SK-N-SH (cell line): ENCODE measurements around the gene MAP3K3. TPM values are rescaled to one million over a fixed set of nuclear protein-coding genes. Genes with fewer than 3 reads are reported as not detected.

Experiments used
- CTCF ChIA-PET: fragments of 300-600, 350-600 bp; formaldehyde crosslinking; extraction: SDS; loops from one replicate; lab custom pipeline; 2021; lab: Yijun Ruan, JAX
- POLR2A ChIA-PET: fragments of 350-600 bp; sonication (Branson Sonifier 250); formaldehyde crosslinking; extraction: SDS; loops from one replicate; lab custom pipeline; 2020; ENCODE audit warnings: antibody characterized with exemption, inconsistent platforms; lab: Yijun Ruan, JAX
- DNase-seq: peaks from one replicate; pipeline ENCODE4 v3.0.0; 2012
- H2AFZ ChIP-seq: fragments of 200-600 bp; sonication (generic); 2 replicates; pipeline ENCODE4 v1.8.1; 2016; ENCODE audit warnings: antibody characterized with exemption, mild to moderate bottlenecking, low read depth
- H3F3A ChIP-seq: fragments of 200-600 bp; sonication (generic); replicated peaks from 2 replicates; pipeline ENCODE3; 2016; ENCODE audit warnings: antibody characterized with exemption, mild to moderate bottlenecking; ENCODE audit not compliant: insufficient read depth
- H3K27ac ChIP-seq, 2 experiments: fragments of 200-500 bp in 1 of 2; fragments of 200-600 bp in 1 of 2; sonication (Bioruptor generic) in 1 of 2; sonication (generic), shearing (Covaris generic) in 1 of 2; 2 replicates each; pipeline versions ENCODE4 v1.5.1 to v1.6.1; 2014 to 2016; ENCODE audit warnings: low read depth in 2 of 2, inconsistent platforms in 1 of 2, low read length in 1 of 2, mild to moderate bottlenecking in 1 of 2, mixed read lengths in 1 of 2
- H3K27me3 ChIP-seq: fragments of 200-600 bp; sonication (generic), shearing (Covaris generic); 2 replicates; pipeline ENCODE4 v1.6.1; 2016; ENCODE audit warnings: mixed run types; ENCODE audit not compliant: insufficient read depth
- H3K36me3 ChIP-seq, 2 experiments: fragments of 200-500 bp in 1 of 2; fragments of 200-600 bp in 1 of 2; sonication (Bioruptor generic) in 1 of 2; sonication (generic) in 1 of 2; replicated peaks in 1 of 2; 2 replicates each; pipeline versions ENCODE3 to v1.5.1; 2014 to 2016; ENCODE audit warnings: low read length in 1 of 2, mild to moderate bottlenecking in 1 of 2; ENCODE audit not compliant: insufficient read depth in 2 of 2, control insufficient read depth in 1 of 2
- H3K4me1 ChIP-seq, 2 experiments: fragments of 200-500 bp in 1 of 2; fragments of 200-600 bp in 1 of 2; sonication (Bioruptor generic) in 1 of 2; sonication (generic), shearing (Covaris generic) in 1 of 2; 2 replicates each; pipeline versions ENCODE4 v1.5.1 to v1.6.1; 2014 to 2016; ENCODE audit warnings: low read depth in 1 of 2, low read length in 1 of 2, mixed run types in 1 of 2; ENCODE audit not compliant: insufficient read depth in 2 of 2, control insufficient read depth in 1 of 2
- H3K4me2 ChIP-seq: fragments of 200-600 bp; sonication (generic), shearing (Covaris generic); 2 replicates; pipeline ENCODE4 v1.6.1; 2017; ENCODE audit warnings: mixed run types
- H3K4me3 ChIP-seq, 2 experiments: fragments of 200-500 bp in 1 of 2; fragments of 200-600 bp in 1 of 2; sonication (Bioruptor generic) in 1 of 2; sonication (generic), shearing (Covaris generic) in 1 of 2; 2 replicates each; pipeline versions ENCODE4 v1.5.1 to v1.8.1; 2014 to 2016; ENCODE audit warnings: low read depth in 2 of 2, inconsistent platforms in 1 of 2, low read length in 1 of 2, mild to moderate bottlenecking in 1 of 2, mixed read lengths in 1 of 2, moderate library complexity in 1 of 2
- H3K79me2 ChIP-seq: fragments of 200-600 bp; sonication (generic); 2 replicates; pipeline ENCODE4 v1.8.1; 2017; ENCODE audit warnings: mild to moderate bottlenecking; ENCODE audit not compliant: insufficient read depth
- H3K9ac ChIP-seq: fragments of 200-600 bp; sonication (generic); 2 replicates; pipeline ENCODE4 v1.6.1; 2017; ENCODE audit warnings: mixed run types
- H3K9me2 ChIP-seq: fragments of 200-600 bp; sonication (generic); 2 replicates; pipeline ENCODE4 v1.6.1; 2017; ENCODE audit warnings: mixed run types
- H3K9me3 ChIP-seq: fragments of 200-600 bp; sonication (generic); 2 replicates; pipeline ENCODE4 v1.6.1; 2017; ENCODE audit warnings: mixed run types, mild to moderate bottlenecking, moderate library complexity
- H4K20me1 ChIP-seq: fragments of 200-600 bp; sonication (generic); 2 replicates; pipeline ENCODE4 v1.6.1; 2017; ENCODE audit warnings: mild to moderate bottlenecking, mixed run types; ENCODE audit not compliant: insufficient read depth
- CHD2 ChIP-seq: fragments of 150-350 bp; IDR thresholded peaks from 2 replicates; pipeline ENCODE4 v1.6.1; 2018; ENCODE audit warnings: low read length; ENCODE audit not compliant: partially characterized antibody
- ELF1 ChIP-seq: IDR thresholded peaks from 2 replicates; pipeline ENCODE4 v1.4.0; 2012
- EZH2phosphoT487 ChIP-seq: fragments of 200-600 bp; sonication (generic); IDR thresholded peaks from 2 replicates; pipeline ENCODE4 v1.6.1; 2017; ENCODE audit warnings: low read depth, mixed run types, mild to moderate bottlenecking, antibody characterized with exemption, moderate library complexity, borderline replicate concordance
- FOSL2 ChIP-seq: IDR thresholded peaks from 2 replicates; pipeline ENCODE4 v1.4.0; 2012; ENCODE audit warnings: low read depth, mild to moderate bottlenecking, moderate library complexity, borderline replicate concordance
- FOXJ3 ChIP-seq: sonication (generic); formaldehyde crosslinking; IDR thresholded peaks from 2 replicates; pipeline ENCODE4 v1.5.1; 2020; ENCODE audit warnings: mild to moderate bottlenecking, missing genetic modification reagents
- GABPA ChIP-seq: IDR thresholded peaks from 2 replicates; pipeline ENCODE4 v1.4.0; 2012; ENCODE audit warnings: low read depth, mild to moderate bottlenecking
- GATA2 ChIP-seq: sonication (generic); formaldehyde crosslinking; IDR thresholded peaks from 2 replicates; pipeline ENCODE4 v1.5.0; 2020; ENCODE audit warnings: mild to moderate bottlenecking, missing genetic modification reagents
- MEF2A ChIP-seq: IDR thresholded peaks from 2 replicates; pipeline ENCODE4 v1.4.0; 2012; ENCODE audit warnings: low read depth, borderline replicate concordance
- MXI1 ChIP-seq: IDR thresholded peaks from 2 replicates; pipeline ENCODE4 v1.6.1; 2012; ENCODE audit warnings: mild to moderate bottlenecking, low read depth, low read length, improper control_type of control experiment
- RAD21 ChIP-seq: IDR thresholded peaks from 2 replicates; pipeline ENCODE4 v1.6.1; 2012; ENCODE audit warnings: mild to moderate bottlenecking, low read length
- RFX5 ChIP-seq: IDR thresholded peaks from 2 replicates; pipeline ENCODE4 v1.6.1; 2012; ENCODE audit warnings: mild to moderate bottlenecking, improper control_type of control experiment, low read length
- RXRA ChIP-seq: IDR thresholded peaks from 2 replicates; pipeline ENCODE4 v1.4.0; 2012; ENCODE audit warnings: low read depth, mild to moderate bottlenecking, borderline replicate concordance
- SIN3A ChIP-seq: IDR thresholded peaks from 2 replicates; pipeline ENCODE4 v1.6.1; 2012; ENCODE audit warnings: low read depth, mild to moderate bottlenecking, low read length, moderate library complexity, borderline replicate concordance
- SMC3 ChIP-seq: IDR thresholded peaks from 2 replicates; pipeline ENCODE4 v1.6.1; 2012; ENCODE audit warnings: low read depth, low read length, improper control_type of control experiment
- TAF1 ChIP-seq: IDR thresholded peaks from 2 replicates; pipeline ENCODE4 v1.6.1; 2012; ENCODE audit warnings: low read depth, mild to moderate bottlenecking, low read length, moderate library complexity, borderline replicate concordance
- TCF12 ChIP-seq: IDR thresholded peaks from 2 replicates; pipeline ENCODE4 v1.4.0; 2012
- YY1 ChIP-seq: IDR thresholded peaks from 2 replicates; pipeline ENCODE4 v1.4.0; 2012; ENCODE audit warnings: low read depth, mild to moderate bottlenecking
- WGBS: methylation state at CpG from one replicate; pipeline ENCODE4 v1.1.6; 2017; ENCODE audit warnings: low lambda C conversion rate; 5-methylcytosine and 5-hydroxymethylcytosine counted together
- polyA plus RNA-seq, 3 experiments: library from polyadenylated mRNA; depleted of rRNA; stranded (reverse); fragments of >200 nt; gene quantifications; 2 replicates each; pipeline ENCODE4 v1.2.3, GENCODE V29; 2012
- TF ChIP-seq, protein P1 (sequence below): IDR thresholded peaks from 2 replicates; pipeline ENCODE4; 2012
- TF ChIP-seq, protein P2 (sequence below): fragments of 200-600 bp; sonication (generic); IDR thresholded peaks from 2 replicates; pipeline ENCODE4 v1.6.1; 2017; ENCODE audit warnings: antibody characterized with exemption, mild to moderate bottlenecking, moderate library complexity
- TF ChIP-seq, protein P3 (sequence below): IDR thresholded peaks from 2 replicates; pipeline ENCODE4 v1.4.0; 2012; ENCODE audit warnings: low read depth, borderline replicate concordance

Gene MAP3K3
- polyA plus RNA-seq, 1 of the 3 experiments (the other 2 are of a cell fraction) = 25.3 TPM

DNA sequence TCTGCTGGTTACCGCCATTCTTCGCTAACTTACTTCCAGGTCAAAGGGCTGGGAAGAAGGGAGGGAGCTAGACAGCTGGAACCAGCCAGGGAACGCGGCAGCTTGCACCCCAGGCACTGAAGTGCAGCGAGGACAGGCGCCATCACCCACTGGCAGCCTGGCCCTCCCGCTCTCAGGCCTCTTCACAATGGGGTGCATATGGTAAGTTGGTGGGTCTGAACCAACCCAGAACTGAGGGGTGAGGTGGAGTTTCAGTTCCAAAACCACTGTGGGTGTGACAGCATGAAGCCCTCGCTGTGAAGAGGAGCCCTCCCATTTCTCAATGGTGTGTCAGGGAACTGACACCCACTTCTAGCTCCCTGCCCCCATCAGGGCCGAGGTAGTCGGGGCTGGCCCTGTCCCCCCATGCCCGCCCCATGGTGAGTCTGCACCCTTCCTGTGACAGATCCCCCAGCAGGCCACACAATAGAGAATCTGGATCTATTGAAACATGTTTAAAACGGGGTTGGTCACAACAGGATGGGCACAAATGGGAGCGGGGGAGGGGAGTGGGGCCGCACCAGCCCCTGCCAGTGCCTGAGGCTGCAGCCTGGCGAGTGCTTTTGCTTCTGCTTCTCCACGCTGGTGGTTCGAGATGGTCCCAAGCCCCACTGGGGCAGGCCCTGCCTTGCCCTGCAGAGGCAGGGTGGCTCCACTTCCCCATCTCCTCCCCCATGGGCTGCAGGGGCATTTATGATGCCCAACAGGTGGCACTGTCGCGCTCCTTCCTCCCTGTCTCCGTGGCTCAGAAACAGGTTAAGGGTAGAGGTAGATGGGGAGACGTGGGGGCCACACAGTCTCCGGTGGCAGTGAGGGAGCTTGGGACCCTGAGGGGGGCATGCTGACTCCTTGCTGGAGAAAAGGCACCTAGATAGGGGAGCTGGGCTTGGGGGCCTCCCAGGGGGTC, 75.4 kb downstream of the MAP3K3 start:
- Histone ChIP-seq H3K4me2 (peak overlapping the region; percentile 99; the same call in 1 of the 2 replicates), H3K27ac (peak overlapping the region; percentile 25 to 98; a peak in 3 of 4 replicates), H3K9me2 (no peaks in the 10 kb centered on the region), H3K79me2 (peaks cover 25% of the 10 kb centered on the region), H3K36me3 (peaks cover 8 to 30% of the 10 kb centered on the region in 2 experiments), H3K9ac (no peak overlapping the region), H3K27me3 (no peaks in the 10 kb centered on the region), H2AFZ (no peak overlapping the region), H3F3A (peaks cover 51% of the 10 kb centered on the region), H3K4me3 (no peak overlapping the region; a peak in 1 of 4 replicates), H3K9me3 (no peaks in the 10 kb centered on the region), H4K20me1 (peaks cover 11% of the 10 kb centered on the region), H3K4me1 (peaks cover 9 to 72% of the 10 kb centered on the region in 2 experiments; a peak in 3 of 4 replicates)
- WGBS = 90% methylated on average over 22 of the region's 22 CpGs
- ChIA-PET CTCF (interaction anchor here (0.7 to 14.8 kb wide), 29 partner anchors 9 to 272 kb away, joined by 3 to 233 read pairs (median 3); partner anchors contain the start of gene MAP3K3), POLR2A (interaction anchor here (0.9 to 5.1 kb wide), 9 partner anchors 10 to 255 kb away, joined by 3 to 36 read pairs (median 3); partner anchors contain the start of genes CCDC47, DDX42 and MAP3K3)
- peak; percentile 71 for DNase-seq
- TF ChIP-seq GABPA (no peak), GATA2 (no peak), RAD21 (peak; percentile 26; the same call in 1 of the 2 replicates), MEF2A (no peak), TCF12 (no peak), SMC3 (peak; percentile 15; the same call in 1 of the 2 replicates), TAF1 (no peak), MXI1 (no peak), ELF1 (no peak), YY1 (no peak), FOSL2 (no peak), FOXJ3 (CRISPR knock-in tag) (no peak), RFX5 (no peak), EZH2phosphoT487 (no peak), RXRA (no peak), SIN3A (no peak; the same call in 1 of the 2 replicates), CHD2 (no peak)
- TF ChIP-seq, protein P1, sequence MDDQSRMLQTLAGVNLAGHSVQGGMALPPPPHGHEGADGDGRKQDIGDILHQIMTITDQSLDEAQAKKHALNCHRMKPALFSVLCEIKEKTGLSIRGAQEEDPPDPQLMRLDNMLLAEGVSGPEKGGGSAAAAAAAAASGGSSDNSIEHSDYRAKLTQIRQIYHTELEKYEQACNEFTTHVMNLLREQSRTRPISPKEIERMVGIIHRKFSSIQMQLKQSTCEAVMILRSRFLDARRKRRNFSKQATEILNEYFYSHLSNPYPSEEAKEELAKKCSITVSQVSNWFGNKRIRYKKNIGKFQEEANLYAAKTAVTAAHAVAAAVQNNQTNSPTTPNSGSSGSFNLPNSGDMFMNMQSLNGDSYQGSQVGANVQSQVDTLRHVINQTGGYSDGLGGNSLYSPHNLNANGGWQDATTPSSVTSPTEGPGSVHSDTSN = no peak
- TF ChIP-seq, protein P2, sequence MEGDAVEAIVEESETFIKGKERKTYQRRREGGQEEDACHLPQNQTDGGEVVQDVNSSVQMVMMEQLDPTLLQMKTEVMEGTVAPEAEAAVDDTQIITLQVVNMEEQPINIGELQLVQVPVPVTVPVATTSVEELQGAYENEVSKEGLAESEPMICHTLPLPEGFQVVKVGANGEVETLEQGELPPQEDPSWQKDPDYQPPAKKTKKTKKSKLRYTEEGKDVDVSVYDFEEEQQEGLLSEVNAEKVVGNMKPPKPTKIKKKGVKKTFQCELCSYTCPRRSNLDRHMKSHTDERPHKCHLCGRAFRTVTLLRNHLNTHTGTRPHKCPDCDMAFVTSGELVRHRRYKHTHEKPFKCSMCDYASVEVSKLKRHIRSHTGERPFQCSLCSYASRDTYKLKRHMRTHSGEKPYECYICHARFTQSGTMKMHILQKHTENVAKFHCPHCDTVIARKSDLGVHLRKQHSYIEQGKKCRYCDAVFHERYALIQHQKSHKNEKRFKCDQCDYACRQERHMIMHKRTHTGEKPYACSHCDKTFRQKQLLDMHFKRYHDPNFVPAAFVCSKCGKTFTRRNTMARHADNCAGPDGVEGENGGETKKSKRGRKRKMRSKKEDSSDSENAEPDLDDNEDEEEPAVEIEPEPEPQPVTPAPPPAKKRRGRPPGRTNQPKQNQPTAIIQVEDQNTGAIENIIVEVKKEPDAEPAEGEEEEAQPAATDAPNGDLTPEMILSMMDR = peak; percentile 66
- TF ChIP-seq, protein P3, sequence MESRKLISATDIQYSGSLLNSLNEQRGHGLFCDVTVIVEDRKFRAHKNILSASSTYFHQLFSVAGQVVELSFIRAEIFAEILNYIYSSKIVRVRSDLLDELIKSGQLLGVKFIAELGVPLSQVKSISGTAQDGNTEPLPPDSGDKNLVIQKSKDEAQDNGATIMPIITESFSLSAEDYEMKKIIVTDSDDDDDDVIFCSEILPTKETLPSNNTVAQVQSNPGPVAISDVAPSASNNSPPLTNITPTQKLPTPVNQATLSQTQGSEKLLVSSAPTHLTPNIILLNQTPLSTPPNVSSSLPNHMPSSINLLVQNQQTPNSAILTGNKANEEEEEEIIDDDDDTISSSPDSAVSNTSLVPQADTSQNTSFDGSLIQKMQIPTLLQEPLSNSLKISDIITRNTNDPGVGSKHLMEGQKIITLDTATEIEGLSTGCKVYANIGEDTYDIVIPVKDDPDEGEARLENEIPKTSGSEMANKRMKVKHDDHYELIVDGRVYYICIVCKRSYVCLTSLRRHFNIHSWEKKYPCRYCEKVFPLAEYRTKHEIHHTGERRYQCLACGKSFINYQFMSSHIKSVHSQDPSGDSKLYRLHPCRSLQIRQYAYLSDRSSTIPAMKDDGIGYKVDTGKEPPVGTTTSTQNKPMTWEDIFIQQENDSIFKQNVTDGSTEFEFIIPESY = no peak
